Inflammatory macrophage (primary cell): Measurements from ENCODE around the gene RFX4.
A peak's percentile ranks its signal among the peaks of the same experiment; 100 is the strongest.
"Not testable (repeated sequence)": the region's sequence is repeated elsewhere in the genome, so short reads cannot be mapped to it uniquely, and the experiment has no call there.

Source experiments
- DNase-seq, 2 donors: peaks; one replicate each; pipeline ENCODE4 v3.0.0-alpha.2; 2020 to 2022

RFX4 gene

DNA sequence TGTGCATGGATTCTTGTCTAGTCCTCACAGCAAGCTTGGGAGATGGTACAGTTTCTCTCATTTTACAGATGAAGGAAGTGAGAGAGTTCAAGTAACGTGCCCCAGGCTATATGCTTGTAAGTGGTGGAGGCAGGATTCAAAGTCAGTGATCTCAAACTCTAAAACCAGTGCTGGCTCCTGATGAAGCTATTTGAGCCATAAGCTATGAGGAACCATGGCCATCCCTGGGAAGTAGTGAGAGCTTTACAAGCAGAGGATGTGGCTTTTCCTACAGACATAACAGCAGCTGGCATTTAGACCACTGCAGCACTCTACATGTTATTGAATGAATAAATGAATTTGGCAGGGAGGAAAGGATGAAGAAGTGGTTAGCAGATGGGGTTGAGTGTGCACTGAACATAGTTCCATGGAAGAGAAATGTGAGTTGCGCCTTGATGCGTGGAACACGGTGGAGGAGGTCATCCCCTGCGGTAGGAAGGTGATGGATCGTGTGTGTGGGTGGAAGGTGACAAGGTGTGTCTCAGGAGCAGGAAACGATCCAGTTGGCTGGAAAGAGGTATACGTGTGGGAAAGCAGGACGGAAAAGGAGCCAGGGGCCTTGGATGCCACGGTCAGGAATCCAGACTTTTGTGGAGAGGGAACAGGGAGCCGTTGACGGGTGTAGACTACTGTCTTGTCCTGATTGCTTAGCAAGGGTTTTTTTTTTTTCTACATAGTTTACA, 65.2 kb downstream of the RFX4 start:
- no peak for DNase-seq

DNA sequence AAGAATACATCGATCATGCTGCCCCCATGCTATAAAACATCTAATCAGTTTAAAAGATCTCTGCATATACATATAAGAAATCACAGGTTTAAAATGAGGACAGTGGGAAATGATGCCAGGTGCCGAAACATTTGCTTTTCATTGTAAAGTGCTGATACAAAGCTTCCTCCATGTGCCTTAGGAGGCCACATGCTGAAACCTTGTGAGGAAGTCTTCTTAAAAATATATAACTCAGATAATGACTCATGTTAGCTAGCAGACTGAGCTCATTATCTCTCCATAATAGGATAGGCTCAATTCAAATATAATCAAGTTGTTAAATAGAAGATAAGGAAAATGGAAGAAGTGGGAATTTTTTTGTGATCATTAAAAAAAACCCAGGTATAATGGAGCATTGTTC, 65.9 kb downstream of the RFX4 start:
- no peak for DNase-seq

DNA sequence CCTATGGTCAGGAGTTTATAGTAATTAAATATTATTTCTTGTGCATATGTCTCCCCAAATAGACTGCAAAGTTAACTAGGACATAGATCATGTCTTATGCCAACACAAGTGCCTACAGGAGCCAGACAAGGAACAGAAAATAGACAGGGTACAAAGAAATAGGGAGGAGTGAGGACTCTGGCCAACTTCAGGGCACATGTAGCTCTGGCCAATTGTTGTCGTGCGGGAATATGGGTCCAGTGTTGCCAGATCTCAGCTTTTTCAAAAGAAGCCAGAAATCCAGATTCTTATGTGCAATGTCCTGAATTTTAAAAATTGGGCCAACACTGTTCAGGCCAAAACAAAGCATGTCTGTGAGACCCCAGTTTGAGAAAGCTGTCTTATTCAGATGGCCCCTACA, 68.7 kb downstream of the RFX4 start:
- no peak for DNase-seq

DNA sequence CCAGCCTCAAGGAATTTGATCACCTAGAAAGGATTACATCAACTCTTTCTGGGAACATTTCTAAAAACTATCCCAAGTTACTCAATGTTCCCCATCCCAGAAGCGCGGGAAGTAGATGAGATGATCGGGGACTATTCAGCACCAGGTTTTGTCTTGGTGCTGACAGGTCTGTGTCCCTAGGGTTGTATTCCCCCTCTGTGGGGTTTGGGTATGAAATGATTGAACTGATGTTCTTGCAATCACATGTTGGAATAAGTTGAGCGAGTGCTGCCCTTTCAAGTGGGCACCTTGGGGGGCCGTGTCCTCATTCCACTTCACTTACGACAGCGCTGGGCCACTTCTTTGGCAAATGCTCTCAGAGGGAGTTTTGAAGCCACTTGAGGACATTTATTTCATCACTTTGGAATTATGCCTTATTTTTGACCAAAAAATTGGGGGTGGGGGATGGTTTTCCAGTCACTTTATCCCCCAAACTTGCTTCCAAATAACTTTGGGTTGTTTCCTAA, 69.8 kb downstream of the RFX4 start:
- DNase-seq, result no peak

DNA sequence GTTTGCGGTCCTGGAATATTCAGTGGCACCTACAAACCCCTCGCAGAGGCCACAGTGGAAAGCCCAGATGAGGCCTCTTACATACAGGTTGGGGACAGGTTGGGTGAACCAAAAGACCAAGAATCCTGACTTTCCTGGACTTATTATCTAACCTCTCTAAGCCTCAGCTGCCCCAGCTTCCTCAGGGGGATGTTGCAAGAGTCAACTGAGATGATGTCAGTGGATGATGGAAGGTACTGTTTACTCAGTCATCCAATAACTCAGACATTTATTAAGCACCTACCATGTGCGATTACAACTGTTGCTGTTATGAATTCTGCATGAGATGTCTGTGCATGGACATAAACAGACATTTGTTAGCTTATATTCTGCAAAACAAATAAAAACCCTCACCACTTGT, 72.8 kb downstream of the RFX4 start:
- DNase-seq, result peak in 1 of 2 donors; percentile 37

DNA sequence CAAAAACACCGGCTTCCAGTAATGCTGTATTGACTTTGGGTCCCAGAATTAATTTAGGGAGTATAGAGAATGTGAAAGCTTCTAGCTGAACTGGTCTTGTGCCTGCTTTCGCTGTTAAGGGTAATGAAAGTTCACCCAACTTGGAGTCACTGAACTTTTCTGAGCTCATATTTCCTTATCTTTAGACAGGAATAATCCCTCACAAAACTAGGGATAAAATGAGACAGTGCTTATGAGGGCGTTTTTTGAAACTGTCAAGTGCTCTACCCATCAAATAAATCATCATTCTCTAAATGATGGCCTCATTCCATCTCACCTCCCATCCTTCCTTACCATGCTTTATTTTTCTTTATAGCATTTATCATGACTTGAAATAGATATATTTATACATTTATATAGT, 74.7 kb downstream of the RFX4 start:
- no peak for DNase-seq

DNA sequence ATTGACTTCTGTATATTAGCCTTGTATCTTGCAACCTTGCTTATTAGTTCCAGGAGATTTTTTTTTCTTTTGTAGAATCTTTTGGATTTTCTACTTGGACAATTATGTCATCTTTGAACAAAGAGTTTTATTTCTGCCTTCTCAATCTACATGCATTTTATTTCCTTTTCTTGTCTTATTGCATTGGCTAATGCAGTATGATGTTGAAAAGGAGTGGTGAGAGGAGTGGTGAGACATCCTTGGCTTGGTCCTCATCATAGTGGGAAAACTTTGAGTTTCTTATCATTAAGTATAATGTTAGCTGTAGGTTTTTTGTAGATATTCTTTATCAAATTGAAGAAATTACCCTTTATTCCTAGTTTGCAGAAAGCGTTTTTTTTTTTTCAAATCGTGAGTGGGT, 80.6 kb downstream of the RFX4 start:
- DNase-seq, result no peak

DNA sequence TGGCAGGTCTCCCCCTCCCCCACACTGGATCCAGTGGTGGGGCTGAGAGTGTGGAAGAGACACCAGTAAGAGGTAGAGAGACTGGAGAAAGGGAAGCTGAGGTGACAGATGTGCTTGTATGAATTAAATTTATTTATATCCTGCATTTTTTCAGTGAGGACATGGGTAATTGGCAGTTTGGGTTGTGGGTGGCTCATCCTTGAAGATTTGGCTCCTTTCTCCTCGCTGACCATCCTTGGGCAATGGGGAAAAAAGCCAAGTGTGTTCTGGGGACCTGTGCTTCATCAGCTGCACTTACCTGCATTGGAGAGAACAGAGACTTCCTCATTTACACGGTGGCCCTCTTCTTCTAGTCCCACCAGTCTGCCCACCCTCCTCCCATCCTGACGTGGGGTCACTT, 86.4 kb downstream of the RFX4 start:
- no peak for DNase-seq

DNA sequence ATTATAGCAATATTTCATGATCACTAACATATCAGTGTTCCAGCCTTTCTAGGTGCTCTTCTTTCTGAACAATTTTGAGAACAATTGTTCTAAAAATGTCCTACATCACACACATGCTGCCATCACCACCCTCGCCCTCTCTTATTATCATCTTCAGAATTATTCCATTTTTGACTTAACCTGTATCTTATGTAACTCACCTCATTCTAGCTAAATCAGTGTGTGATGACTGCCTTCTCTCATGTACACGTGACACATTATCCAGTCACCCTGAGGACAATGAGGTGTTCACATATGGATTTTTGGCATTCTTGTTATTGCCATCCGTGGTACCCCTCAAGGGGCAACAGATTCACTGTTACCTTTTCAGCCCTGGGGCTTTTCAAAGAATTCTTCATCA, 87.3 kb downstream of the RFX4 start:
- no peak for DNase-seq

DNA sequence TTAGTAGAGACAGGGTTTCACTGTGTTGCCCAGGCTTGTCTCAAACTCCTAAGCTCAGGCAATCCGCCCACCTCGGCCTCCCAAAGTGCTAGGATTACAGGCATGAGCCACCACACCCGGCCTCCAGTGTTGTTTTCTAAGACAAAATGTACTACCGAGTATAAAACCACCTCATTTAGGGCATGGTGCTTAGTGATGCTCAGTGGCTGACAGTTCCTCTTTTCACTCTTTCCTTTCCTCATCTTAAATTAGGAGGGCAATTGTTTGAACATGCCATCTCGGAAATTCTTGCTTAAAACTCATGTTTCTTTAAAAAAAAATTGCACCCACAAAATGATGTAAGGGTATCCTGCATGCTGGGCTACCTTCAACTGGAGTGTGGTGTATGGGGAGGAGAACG, 89.0 kb downstream of the RFX4 start:
- no peak for DNase-seq

DNA sequence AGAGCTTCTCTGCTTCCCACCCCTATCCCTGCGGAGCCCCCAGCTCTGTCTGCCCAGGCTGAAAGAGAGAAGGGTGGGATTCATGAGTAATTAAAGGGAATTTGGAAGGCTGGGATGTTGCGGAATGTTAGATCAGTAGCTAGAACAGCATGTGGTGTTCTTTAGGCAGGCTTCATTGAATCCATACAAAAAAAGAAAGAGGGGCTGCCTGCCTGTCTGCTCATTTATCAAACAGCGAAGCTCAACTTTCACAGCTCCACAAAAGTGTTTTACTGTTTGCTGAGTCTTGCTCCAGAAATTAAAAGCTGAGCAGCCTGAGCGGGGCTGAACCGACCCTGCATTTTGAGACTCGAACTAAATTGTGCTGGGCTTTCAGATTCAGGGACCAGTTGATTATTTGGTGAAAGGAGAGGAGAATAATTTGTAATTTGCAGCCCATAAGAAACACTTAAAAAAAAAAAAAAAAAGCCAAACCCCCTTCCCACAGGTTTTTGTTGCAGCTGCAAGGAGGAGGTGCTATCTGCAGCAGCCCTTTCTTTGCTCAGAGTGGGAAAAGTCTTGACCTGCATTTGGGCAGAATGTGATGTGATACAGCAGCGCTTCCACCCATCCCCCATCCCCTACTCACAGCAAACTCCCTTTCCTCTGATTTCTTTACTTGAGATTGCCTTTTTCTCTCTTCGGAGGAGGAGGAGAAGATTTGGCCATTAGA, 89.7 kb downstream of the RFX4 start:
- no peak for DNase-seq

DNA sequence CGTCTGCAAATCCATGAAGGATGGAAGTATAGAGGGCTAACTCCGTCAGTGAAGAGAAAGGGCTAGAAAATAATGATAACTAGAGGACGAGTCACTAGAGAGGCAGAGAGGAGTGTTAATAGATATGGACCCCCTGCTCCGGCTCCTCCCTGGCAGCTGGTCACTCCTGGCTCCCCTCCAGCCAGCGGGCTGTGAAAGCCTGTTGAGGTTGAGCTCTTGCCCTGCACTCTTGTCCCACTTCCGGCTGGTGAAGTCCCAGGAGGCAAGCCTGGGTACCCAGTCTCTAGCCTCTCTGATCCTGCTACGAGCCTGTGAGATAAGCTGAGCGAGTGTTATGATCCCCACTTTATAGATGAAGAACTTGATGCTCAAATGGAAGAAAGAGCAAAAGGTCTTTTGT, 90.3 kb downstream of the RFX4 start:
- no peak for DNase-seq

DNA sequence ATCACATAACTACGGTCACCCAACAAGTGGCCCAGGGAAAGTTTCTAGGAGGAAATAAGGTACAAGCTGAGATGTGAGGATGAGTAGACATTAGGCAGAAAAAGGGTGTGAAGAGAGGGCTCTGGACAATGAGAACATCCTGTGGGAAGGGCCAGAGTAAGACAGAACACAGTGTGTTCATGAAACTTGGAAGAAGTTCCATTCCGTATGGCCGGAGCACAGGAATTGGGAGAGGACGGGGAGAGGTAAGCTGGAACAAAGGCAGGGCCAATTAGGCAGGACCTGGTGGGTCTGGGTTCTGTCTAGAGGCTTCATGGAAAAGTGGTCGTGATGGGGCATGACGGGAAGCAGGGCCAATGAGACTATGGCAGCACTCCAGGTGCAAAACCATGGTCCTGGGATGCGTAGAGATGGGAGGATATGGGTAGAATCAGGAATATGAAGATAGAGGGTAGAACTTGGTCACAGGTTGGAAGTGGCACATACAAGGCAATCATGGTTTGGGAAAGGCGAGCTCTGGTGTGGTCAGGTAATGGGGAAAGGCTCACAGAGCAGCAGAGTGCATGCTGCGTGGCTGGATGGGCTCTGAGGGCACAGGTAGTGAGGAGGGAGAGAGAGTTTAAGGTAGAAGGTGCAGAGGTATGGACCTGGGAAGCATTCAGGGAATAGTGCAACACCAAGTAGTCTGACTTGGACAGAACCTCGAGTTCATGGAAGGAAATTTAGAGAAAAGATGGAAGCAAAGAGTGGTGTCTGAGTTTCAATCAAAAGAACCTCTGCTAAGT, 93.0 kb downstream of the RFX4 start:
- DNase-seq, result no peak

DNA sequence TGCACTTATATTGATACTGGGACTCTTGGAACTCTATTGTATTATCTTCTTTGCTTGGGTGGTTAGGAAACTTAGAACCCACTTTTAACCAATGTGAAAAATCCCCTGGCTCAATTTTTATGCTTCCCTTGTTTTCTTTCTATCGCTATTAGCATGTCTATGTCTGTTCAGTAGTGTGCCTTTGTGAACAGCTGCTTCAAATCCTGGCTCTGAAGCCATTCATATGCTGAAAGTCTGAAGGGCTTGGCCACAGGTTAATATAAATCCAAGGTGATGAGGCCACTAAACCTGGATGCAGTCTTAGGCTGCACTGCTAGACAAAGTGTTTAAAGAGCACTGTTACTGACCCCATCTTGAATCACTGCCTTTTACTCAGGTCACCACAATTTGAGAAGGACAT, 96.8 kb downstream of the RFX4 start:
- no peak for DNase-seq

DNA sequence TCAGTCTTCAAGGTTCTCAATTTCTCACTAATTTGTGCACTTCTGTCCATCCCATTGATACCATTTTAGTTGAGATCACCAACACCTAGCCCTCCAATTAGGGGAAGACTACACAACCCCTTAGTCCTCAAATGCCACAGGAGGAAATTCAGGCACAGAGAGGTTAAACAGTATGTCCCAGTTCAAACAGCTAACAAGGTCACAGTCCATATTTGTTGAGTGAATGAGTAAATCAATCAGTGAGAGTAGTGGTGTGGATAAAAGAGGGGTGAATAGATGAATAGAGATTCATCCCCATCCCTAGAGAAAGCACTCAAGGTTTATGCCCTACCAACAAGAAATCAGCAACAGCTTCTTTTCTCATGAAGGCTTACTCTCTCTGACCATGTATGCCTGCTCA, 97.5 kb downstream of the RFX4 start:
- DNase-seq, result no peak

DNA sequence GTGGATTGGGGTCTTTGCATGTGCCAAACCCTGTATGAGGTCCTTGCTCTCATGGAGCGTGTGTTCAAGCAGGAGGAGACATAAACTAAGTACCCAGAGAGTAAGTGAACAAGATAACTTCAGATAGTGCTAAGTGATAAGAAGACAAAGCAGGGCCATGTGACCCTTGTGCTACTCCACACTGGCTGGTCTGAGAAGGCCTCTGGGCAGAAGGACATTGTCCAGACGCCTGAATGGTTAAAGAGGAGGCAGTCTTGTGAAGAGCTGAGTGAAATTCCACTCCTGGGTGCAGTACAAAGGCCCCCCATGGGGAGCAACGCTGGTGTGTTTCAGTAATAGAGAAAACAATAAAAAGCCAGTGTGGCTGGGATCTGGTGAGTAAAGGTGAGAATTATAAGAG, 98.4 kb downstream of the RFX4 start:
- DNase-seq, result no peak

DNA sequence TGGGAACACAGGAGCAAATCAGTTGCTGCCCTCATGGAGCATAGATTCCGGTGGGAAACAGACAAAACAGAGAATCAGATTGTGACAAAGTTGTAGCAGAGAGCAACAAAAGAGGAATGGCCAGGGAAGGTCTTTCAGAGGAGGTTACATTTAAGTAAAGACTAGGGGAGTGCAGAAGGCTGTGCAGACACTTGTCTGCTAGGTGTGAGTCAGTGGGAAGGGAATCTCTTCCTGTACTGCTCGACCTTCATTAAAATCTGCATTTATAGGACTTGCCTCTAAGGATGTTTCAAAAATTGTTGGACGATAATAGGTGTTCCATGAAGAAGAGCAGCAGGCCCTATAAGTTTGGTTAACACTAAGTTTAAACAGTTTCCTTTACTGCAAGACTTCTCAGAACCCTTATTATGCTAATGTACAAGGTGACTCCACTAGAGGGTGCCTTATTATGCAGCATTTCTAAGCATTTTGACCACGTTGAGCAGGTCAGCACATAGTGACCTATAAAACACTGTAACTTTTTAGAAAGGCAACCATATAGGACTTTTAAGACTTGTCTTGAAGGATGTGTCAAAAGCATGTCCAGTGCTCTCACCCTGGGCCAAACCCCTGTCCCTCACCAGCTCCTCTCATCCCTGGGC, 99.9 kb downstream of the RFX4 start:
- peak in 1 of 2 donors; percentile 16 for DNase-seq

DNA sequence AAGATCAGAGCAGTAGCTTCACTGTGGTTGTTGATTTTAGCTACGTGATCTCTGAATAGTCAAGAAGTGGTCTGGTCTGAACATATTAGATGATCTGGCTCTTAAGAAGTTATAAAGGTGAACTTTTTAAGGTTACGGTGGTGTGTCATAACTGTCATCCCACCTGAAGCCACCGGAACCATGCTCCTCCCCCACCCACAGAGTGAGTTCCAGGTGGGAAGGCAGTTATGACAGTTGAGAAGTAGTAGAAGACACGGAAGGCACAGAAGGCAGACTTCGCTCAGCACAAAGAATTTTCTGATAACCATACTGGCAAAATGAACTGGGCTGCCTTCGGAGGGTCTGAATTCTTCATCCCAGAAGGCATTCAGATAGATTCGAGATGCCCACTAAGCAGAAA, 101.7 kb downstream of the RFX4 start:
- DNase-seq, result no peak

DNA sequence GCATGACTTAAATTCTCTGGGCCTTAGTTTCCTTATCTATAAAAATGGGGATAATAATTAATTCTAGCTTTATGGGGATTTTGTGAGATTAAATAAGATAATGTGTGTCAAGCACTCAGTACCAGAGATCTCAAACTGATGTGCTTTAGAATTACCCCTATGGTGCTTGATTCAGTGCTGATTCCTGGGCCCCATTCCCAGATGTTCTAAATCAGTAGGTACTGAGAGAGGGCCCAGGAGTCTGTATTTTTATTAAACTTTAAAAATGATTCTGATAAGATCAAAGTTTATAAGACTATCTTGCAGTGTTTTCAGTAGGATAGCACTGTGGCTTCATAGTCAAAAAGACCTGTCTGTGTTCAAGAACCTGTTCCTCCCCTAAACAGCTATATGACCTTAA, 102.6 kb downstream of the RFX4 start:
- no peak for DNase-seq

DNA sequence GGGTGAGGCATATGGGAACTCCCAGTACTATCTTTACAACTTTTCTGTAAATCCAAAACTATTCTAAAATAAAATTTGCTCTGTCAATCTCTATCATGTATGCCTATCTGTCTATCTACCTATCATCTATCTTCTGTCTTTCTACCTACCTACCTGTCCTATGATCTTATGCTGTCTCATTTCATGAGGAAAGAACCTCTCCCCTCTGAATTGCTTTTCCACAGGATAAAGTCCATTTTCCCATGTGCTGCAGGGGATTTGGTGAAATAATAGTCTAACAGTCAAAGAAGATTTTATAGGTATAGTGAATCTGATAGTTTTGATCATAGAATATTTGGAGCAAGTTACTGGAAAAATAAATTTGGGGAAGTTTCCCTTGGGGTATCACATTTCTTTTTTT, 104.9 kb downstream of the RFX4 start:
- no peak for DNase-seq

DNA sequence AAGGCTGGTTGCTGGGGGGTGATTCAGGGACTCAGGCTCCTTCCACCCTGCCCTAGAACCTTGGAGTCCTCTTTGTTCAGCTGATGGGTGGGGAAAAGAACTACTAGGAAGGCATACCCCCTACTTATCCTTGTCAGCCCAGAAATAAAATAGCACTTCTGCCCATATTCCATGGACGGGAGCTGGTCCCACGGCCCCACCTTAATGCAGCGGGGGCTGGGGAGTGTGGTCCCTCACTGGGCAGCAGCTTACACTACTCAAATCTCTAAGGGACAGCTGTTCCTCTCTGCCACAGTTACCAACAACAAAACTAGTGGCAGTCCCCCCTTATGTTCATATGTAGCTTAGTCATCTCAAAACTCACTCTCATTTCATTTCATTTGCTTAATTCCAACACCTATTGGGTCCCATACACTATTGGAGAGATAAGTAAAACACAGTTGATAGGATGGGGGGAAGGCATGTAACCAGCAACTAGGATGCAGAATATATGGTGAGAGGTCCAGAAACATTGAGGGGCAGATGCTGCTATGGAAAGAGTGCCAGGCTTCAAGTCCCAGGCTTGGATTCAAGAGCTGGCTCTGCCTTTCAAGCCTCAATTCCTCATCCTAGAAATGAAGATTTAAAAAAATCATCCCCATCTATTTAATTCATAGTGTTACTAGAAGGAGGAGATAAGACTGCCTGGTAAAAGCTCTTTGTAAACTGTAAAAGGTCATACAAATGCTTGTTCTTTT, 107.9 kb downstream of the RFX4 start:
- DNase-seq, result no peak

DNA sequence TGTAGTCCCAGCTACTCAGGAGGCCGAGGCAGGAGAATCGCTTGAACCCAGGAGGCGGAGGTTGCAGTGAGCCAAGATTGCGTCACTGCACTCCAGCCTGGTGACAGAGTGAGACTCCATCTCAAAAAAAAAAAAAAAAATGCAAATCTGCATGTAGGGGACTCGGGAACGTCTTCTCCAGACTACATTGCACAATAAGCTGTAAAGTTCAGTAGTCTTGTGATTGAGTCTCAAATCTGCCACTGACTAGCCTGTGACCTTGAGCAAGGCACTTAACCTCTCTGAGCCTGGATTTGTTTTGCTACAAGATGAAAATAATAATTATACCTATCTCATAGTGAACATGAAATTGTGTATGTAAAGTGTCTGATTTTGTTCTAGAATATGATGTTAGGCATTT, 109.2 kb downstream of the RFX4 start:
- DNase-seq, result not testable (repeated sequence)
